Measurements from ENCODE around the gene IGSF9B.

DNA sequence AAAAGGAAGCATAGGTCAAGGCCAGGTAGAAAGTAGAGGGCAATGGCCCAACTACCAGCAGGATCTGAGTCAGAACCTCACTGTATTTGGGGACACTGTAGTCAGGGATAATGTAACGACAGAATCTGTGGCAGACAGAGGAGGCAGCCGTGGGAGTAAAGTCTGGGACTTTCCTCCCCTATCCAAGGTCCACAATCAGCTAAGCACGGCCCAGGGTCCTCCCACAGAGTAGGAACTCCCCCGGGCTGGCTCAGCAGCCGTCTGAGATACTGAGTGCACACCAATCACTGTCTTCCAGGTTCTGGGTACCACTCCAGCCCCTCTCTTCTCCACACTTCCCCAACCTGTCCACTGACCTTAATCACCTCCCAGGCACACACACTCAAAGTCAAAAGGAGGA, 3.2 kb downstream of the IGSF9B start:
- TF ChIP-seq, protein P1, sequence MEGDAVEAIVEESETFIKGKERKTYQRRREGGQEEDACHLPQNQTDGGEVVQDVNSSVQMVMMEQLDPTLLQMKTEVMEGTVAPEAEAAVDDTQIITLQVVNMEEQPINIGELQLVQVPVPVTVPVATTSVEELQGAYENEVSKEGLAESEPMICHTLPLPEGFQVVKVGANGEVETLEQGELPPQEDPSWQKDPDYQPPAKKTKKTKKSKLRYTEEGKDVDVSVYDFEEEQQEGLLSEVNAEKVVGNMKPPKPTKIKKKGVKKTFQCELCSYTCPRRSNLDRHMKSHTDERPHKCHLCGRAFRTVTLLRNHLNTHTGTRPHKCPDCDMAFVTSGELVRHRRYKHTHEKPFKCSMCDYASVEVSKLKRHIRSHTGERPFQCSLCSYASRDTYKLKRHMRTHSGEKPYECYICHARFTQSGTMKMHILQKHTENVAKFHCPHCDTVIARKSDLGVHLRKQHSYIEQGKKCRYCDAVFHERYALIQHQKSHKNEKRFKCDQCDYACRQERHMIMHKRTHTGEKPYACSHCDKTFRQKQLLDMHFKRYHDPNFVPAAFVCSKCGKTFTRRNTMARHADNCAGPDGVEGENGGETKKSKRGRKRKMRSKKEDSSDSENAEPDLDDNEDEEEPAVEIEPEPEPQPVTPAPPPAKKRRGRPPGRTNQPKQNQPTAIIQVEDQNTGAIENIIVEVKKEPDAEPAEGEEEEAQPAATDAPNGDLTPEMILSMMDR (conservative IDR thresholded peaks at IDR 0.05 in 1 of 2, IDR thresholded peaks at IDR 0.05 in 1 of 2; ENCODE audit: extremely low read depth in 1 of 2, insufficient read depth in 1 of 2, low read depth in 1 of 2, low read length in 2 of 2), result no peak
- no peak for TF ChIP-seq EZH2 (IDR thresholded peaks at IDR 0.05; ENCODE audit: borderline replicate concordance, low read length)

Measured in mammary epithelial cell (primary cell).